ENCODE data around the gene MEF2A. TPM values are rescaled to one million over a fixed set of nuclear protein-coding genes. Genes with fewer than 3 reads are reported as not detected.
A peak's percentile ranks its signal among the peaks of the same experiment; 100 is the strongest.

Gene MEF2A
- total RNA-seq, 3 donors from 2014 or later: 41.6 to 77.6 (median 63.4) TPM

- TF ChIP-seq POLR2AphosphoS5 (IDR thresholded peaks at IDR 0.05) (no peak), POLR2A (IDR thresholded peaks at IDR 0.05) (no peak)
- TF ChIP-seq, protein P1, sequence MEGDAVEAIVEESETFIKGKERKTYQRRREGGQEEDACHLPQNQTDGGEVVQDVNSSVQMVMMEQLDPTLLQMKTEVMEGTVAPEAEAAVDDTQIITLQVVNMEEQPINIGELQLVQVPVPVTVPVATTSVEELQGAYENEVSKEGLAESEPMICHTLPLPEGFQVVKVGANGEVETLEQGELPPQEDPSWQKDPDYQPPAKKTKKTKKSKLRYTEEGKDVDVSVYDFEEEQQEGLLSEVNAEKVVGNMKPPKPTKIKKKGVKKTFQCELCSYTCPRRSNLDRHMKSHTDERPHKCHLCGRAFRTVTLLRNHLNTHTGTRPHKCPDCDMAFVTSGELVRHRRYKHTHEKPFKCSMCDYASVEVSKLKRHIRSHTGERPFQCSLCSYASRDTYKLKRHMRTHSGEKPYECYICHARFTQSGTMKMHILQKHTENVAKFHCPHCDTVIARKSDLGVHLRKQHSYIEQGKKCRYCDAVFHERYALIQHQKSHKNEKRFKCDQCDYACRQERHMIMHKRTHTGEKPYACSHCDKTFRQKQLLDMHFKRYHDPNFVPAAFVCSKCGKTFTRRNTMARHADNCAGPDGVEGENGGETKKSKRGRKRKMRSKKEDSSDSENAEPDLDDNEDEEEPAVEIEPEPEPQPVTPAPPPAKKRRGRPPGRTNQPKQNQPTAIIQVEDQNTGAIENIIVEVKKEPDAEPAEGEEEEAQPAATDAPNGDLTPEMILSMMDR (IDR thresholded peaks at IDR 0.05): no peak
- no peak for DNase-seq (ENCODE audit: low spot score in 2 of 2)
- H3K27me3 ChIP-seq: no peaks in the 10 kb centered on the region
- H3K9me3 ChIP-seq: no peaks in the 10 kb centered on the region
- no peak overlapping the region for H3K27ac ChIP-seq
- H3K4me3 ChIP-seq: no peak overlapping the region
- no peaks in the 10 kb centered on the region for H3K36me3 ChIP-seq
- intact Hi-C loops (cut with DNase I; ENCODE audit: low total_unique reads): no loop called here
- no peaks in the 10 kb centered on the region for H3K4me1 ChIP-seq
These were observed 186.8 kb downstream of the MEF2A start for GRCh38 chr15:99752556-99752955.

DNA sequence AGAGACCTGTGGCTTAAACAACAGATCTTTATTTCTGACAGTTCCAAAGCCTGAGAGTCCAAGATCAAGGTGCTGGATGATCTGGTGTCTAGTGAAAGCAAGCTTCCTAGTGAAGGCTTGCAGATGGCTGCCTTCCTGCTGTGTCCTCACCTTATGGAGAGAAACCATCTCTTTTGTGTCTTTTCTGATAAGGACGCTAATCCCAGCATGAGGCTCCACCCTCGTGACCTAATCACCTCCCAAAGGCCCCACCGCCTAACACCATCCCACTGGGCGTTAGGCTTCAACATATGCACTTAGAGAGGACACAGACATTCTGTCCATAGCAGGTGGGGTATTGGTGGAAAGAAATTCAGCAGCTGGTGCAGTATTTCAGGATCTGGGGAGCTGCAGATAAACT lies 187.3 kb downstream of the MEF2A start:
- Histone ChIP-seq H3K4me1 (no peaks in the 10 kb centered on the region), H3K36me3 (no peaks in the 10 kb centered on the region), H3K9me3 (no peaks in the 10 kb centered on the region), H3K27ac (no peak overlapping the region), H3K27me3 (no peaks in the 10 kb centered on the region), H3K4me3 (no peak overlapping the region)
- no peak for TF ChIP-seq POLR2AphosphoS5 (IDR thresholded peaks at IDR 0.05)
- TF ChIP-seq, protein P1 (IDR thresholded peaks at IDR 0.05): no peak
- TF ChIP-seq POLR2A (IDR thresholded peaks at IDR 0.05): no peak
- DNase-seq (ENCODE audit: low spot score in 2 of 2): no peak
- intact Hi-C loops (cut with DNase I; ENCODE audit: low total_unique reads): no loop called here

DNA sequence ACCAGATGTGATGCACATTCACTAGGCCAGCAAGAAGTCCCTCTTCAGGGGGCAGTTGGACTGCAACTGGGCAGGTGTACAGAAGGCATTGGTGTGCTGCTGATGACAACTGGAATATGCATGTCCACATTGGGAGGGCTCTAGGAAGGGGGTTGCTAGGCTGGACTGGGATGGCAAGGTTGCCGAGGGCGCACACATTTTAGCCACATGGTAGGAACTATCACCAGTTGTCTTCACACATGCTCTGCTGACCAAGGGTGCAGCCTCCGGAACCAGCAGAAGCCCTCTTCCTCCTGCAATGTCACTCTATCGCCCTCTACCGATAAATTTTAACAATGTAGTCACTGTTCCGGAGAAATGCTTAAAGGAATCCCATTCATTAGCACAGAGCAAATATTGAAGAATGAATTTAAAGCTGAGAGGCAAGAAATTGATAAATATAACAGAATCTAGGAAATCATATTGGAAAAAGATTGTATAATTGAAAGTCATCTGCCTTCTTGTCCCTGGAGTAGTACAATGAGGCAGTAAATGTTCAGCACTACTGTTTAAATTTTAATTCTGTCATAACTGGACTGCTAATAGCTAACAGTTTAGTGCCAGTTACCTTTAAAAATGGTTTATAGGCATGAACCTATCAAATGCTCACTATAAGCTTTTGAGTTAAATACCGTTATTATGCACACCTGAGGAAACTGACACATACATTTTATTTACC lies 190.1 kb downstream of the MEF2A start:
- Histone ChIP-seq H3K27me3 (no peaks in the 10 kb centered on the region), H3K9me3 (no peaks in the 10 kb centered on the region), H3K4me1 (no peaks in the 10 kb centered on the region), H3K4me3 (no peak overlapping the region), H3K36me3 (no peaks in the 10 kb centered on the region), H3K27ac (no peak overlapping the region)
- intact Hi-C loops (cut with DNase I; ENCODE audit: low total_unique reads): no loop called here
- DNase-seq (ENCODE audit: low spot score in 2 of 2): no peak
- TF ChIP-seq POLR2A (IDR thresholded peaks at IDR 0.05): no peak
- TF ChIP-seq, protein P1 (IDR thresholded peaks at IDR 0.05): peak; percentile 44 to 84 (median 71)

- intact Hi-C loops (cut with DNase I; ENCODE audit: low total_unique reads): no loop called here
- no peak overlapping the region for H3K27ac ChIP-seq
- H3K4me1 ChIP-seq: no peaks in the 10 kb centered on the region
- H3K27me3 ChIP-seq: no peaks in the 10 kb centered on the region
- H3K4me3 ChIP-seq: no peak overlapping the region
- DNase-seq (ENCODE audit: low spot score in 2 of 2): no peak
- no peaks in the 10 kb centered on the region for H3K9me3 ChIP-seq
- TF ChIP-seq POLR2A (IDR thresholded peaks at IDR 0.05) (no peak), POLR2AphosphoS5 (IDR thresholded peaks at IDR 0.05) (no peak)
- TF ChIP-seq, protein P1 (IDR thresholded peaks at IDR 0.05): no peak
- H3K36me3 ChIP-seq: no peaks in the 10 kb centered on the region
These were observed 196.5 kb downstream of the MEF2A start for GRCh38 chr15:99762288-99762687.

DNA sequence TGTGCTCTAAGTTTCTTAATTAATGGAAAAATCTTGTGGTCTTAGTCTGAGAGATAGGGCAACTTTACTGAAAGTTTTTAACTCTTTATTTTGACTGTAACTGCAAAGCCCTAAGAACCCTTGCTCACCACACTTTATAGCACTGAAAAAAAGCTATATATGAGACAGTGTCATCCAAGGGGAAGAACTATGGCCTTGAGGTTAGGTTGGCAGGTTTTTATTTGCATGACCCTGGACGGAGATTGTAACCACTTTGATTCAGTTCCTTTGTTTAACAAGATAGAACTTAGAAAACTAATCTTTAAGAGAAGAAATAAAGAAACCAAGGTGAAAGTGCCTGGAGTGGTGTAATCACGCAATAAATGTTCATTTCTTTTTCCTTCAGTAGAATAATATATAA lies 198.0 kb downstream of the MEF2A start:
- intact Hi-C loops (cut with DNase I; ENCODE audit: low total_unique reads): no loop called here
- no peaks in the 10 kb centered on the region for H3K27me3 ChIP-seq
- DNase-seq (ENCODE audit: low spot score in 2 of 2): no peak

More for the DNA sequence above, 198.0 kb downstream of the MEF2A start:
- no peaks in the 10 kb centered on the region for H3K36me3 ChIP-seq
- no peak for TF ChIP-seq POLR2A (IDR thresholded peaks at IDR 0.05)
- TF ChIP-seq, protein P1 (IDR thresholded peaks at IDR 0.05): no peak
- TF ChIP-seq POLR2AphosphoS5 (IDR thresholded peaks at IDR 0.05): no peak
- no peak overlapping the region for H3K4me3 ChIP-seq
- H3K9me3 ChIP-seq: no peaks in the 10 kb centered on the region
- H3K27ac ChIP-seq: no peak overlapping the region
- no peaks in the 10 kb centered on the region for H3K4me1 ChIP-seq

Data from breast epithelium (tissue), 4 donors.